Measurements from ENCODE around the gene TOMM40L.
"Not testable (repeated sequence)": the region's sequence is repeated elsewhere in the genome, so short reads cannot be mapped to it uniquely, and the experiment has no call there.

The TOMM40L gene

GRCh38 chr1:161220002-161220401 lies 5.9 kb upstream of the TOMM40L start:
- DNase-seq (ENCODE audit: low read depth, low spot score): no peak

GRCh38 chr1:161222175-161223019 lies 3.5 kb upstream of the TOMM40L start:
- no peak for DNase-seq (ENCODE audit: low read depth, low spot score)

DNA sequence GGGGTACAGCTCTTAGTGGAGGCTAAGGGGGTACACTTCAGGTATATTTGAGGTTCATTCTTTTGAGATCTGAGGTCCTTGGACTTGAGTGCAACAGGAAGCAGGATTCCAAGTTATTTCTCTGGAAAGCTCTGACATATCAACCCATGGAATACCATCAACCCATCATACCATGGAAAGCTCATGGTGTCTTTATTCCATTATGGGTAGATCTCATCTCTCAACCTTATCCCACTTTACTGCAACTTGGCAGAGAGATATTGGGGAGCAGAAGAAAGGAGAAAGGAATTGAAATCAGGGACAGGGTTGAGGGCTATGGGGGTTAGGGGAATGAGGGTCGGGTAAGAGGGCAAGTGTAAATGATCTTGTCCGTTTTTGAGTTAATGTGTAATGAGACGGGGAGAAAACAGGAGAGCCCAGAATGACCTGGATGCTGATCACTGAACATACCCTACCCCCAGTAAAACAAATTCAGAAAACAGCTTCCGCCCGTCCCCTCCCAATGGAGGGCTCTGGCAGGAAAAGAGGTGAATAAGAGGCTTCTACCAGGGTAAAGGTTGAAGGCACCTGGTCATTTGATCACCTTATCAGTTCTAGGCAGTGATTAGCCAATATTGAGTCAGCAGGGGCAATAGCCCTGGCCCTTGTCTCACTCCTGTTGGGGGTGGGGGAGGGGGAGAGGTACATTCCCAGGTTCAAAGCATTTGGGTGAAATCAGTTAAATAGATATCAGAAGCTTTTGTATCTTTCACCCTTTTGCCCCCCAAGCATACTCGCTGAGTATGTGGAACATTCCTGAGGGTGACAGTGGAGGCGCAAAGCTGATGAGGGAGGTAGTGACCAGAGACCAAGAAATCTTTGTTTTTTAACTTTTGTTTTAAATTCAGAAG lies 1.8 kb upstream of the TOMM40L start:
- DNase-seq (ENCODE audit: low read depth, low spot score): no peak

DNA sequence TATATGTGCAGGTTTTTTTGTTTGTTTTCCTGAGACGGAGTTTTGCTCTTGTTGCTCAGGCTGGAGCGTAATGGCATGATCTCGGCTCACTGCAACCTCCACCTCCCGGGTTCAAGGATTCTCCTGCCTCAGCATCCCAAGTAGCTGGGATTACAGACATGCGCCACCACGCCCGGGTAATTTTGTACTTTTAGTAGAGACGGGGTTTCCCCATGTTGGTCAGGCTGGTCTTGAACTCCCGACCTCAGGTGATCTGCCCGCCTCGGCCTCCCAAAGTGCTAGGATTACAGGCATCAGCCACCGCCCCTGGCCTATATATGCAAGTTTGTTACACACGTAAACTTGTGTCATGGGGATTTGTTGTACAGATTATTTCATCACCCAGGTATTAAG lies 1.2 kb upstream of the TOMM40L start:
- not testable (repeated sequence) for DNase-seq (ENCODE audit: low read depth, low spot score)

- no peak for DNase-seq (ENCODE audit: low read depth, low spot score)
Measured at GRCh38 chr1:161225178-161225533, 704 bp upstream of the TOMM40L start.

DNA sequence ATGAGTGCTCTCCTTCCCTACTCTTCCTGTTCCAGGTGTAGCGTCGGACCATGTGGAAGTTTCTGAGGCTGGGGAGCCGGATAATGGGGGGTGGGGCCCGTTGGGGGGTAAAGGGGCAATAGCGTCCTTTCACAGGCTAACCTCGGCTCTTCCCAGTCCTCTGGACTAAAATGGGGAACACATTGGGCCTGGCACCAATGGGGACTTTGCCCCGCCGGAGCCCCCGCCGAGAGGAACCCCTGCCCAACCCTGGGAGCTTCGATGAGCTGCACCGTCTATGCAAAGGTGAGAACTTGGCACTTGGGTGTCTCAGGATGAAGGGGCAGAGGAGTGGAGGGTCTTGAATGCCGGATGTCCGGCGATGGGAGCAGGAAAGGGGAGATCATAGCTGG lies 456 bp downstream of the TOMM40L start:
- DNase-seq (ENCODE audit: low read depth, low spot score): no peak

- DNase-seq (ENCODE audit: low read depth, low spot score): no peak
Measured at GRCh38 chr1:161226759-161227158, 899 bp downstream of the TOMM40L start.

DNA sequence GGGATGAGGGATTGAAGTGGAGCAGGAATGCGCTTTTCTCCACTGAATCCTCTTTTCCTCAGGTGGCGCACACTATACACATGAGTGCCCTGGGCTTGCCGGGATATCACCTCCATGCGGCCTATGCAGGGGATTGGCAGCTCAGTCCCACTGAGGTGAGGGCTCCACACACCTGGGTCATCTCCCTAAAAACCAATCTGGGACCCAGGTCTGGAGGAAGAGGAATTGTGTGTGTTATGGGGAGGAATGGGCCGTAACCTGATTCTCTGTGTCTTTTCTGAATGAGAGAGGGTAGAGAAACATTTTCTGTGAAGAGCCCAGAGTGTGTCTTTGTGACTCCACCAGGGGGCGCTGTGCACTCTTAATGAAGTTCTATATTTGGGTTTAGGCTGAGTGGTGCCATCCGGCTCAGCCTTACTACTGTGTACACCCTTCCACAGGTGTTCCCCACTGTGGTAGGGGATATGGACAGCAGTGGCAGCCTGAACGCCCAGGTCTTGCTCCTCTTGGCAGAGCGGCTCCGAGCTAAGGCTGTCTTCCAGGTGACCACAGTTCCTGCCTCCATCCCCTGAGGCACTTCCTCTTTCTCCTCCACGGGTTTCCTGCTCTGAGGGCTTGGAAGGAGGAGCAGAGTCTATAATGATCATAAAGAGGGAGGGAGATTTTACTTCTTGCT lies 1.5 kb downstream of the TOMM40L start:
- DNase-seq (ENCODE audit: low read depth, low spot score): no peak

GRCh38 chr1:161228032-161228431 lies 2.2 kb downstream of the TOMM40L start:
- no peak for DNase-seq (ENCODE audit: low read depth, low spot score)

DNA sequence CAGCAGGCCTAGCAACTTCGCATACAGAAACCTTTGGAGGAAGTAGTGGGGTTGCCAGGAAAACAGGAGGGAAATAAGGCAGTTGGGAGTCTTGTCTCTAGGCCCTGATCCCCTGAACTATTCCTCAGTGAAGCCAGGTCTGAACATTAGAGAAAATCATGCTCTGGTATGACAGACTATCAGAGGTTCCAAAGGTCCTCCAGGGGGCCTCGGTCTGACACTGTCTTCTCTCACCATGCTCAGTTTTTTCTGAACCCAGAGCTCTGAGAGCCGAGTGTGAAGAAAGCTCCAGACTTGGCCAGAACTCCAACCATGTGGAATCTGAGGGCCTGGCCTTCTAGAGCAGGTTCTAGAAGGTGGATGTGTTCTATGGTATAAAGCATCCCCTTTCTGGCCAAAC lies 4.0 kb downstream of the TOMM40L start:
- no peak for DNase-seq (ENCODE audit: low read depth, low spot score)

DNA sequence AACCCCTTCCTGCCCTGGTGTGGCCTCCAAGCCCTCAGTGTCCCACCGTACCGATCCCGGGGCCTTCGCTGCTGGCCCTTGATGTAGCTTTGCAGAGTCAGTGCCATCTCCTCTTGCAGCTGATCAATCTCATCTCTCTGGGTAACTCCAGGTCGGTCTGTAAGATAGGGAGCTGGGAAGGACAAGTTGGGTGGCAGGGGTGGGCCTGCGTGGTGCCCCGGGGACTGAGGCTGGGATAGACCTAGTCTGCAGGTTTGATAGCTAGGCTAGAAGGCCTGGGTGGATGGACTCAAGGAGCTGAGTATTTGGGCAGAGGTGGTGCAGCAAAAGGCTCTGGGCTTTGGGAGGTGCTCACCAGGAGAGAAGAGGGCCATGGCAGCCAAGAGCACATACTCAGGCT lies 4.9 kb downstream of the TOMM40L start:
- DNase-seq (ENCODE audit: low read depth, low spot score): no peak

DNA sequence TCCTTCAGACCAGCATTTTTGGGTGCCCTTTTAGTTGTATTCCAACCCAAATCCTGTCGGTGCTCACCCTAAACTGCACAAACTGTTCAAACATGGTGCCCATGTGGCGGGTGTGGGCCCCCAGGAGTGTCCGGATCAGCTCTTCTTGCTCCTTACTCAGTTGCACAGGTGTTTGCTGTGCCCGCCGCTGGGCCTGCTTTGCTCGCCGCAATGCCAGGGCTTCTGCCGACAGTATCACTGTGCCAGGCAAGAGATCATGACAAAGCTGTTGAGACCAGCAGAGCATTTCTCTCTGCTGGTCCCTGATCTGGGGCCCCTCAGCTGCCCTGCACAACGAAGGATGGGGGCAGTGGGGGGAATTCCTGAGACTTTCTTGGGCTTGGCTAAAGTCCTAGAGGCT lies 7.2 kb downstream of the TOMM40L start:
- no peak for DNase-seq (ENCODE audit: low read depth, low spot score)

- no peak for DNase-seq (ENCODE audit: low read depth, low spot score)
Measured at GRCh38 chr1:161235957-161236775, 10.3 kb downstream of the TOMM40L start.

- DNase-seq (ENCODE audit: low read depth, low spot score): no peak
Measured at GRCh38 chr1:161238039-161238473, 12.2 kb downstream of the TOMM40L start, which contains the start of gene NR1I3. NR1I3 (minus strand) TSS chr1:161238203; CDS start chr1:161236565, 1,638 bp downstream.

DNA sequence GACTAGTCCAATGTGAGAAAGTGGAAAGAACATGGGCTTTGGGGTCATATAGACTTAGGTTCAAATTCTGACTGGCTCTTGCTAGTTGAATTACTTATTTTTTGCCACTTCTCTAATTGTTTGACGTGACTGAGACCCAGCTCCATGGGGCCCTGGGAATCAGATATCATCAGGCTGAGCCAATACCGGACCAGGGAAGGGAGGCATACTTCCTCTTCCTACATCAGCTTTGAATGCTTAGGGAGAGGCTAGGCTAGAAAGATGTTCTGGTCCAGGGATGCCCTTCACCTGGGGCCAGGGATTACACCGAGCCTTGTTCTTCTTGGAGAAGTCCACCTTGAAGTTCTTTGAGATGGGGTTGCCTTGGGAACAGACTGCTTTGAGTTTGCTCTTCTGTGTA lies 15.8 kb downstream of the TOMM40L start:
- DNase-seq (ENCODE audit: low read depth, low spot score): no peak

GRCh38 chr1:161242313-161242712 lies 16.5 kb downstream of the TOMM40L start:
- no peak for DNase-seq (ENCODE audit: low read depth, low spot score)

DNA sequence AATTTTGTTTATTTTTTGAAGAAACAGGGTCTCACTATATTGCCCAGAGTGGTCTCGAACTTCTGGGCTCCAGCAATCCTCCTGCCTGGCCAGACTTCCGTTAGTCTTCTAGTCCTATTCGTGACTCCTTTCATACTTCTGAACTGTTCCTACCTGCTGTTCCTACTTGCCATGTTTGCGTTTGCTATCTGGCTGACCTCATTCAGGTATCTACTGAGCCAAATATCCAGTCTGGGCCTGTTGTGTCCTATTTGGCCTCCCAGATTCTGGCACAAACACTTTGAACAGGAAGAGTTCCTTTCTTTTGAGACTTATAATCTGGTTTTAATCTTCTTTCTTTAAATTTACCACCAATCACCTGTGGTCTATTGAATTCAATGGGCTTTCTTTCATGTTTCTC lies 19.0 kb downstream of the TOMM40L start:
- no peak for DNase-seq (ENCODE audit: low read depth, low spot score)

DNA sequence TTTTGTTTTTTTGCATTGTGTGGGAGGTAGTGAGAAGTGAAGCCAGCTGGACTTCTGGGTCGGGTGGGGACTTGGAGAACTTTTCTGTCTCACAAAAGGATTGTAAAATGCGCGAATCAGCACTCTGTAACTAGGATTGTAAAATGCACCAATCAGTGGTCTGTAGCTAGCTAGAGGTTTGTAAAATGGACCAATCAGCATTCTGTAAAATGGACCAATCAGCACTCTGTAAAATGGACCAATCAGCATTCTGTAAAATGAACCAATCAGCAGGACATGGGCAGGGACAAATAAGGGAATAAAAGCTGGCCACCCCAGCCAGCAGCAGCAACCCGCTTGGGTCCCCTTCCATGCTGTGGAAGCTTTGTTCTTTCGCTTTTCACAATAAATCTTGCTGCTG lies 24.2 kb downstream of the TOMM40L start:
- not testable (repeated sequence) for DNase-seq (ENCODE audit: low read depth, low spot score)

GRCh38 chr1:161250829-161251228 lies 25.0 kb downstream of the TOMM40L start:
- no peak for DNase-seq (ENCODE audit: low read depth, low spot score)

DNA sequence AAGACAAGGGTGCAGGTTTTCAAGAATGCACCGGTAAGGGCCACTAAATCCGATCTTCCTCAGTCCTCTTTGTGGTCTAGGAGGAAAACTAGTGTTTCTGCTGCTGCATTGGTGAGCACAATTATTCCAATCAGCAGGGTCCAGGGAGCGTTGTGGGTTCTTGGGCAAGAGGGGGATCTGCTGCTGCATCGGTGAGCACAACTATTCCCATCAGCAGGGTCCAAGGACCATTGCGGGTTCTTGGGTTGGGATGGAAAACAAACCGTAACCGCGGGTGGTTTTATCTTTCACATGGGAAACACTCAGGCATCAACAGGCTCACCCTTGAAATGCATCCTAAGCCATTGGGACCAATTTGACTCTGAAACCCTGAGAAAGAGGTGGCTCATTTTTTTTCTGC lies 25.7 kb downstream of the TOMM40L start:
- no peak for DNase-seq (ENCODE audit: low read depth, low spot score)

DNA sequence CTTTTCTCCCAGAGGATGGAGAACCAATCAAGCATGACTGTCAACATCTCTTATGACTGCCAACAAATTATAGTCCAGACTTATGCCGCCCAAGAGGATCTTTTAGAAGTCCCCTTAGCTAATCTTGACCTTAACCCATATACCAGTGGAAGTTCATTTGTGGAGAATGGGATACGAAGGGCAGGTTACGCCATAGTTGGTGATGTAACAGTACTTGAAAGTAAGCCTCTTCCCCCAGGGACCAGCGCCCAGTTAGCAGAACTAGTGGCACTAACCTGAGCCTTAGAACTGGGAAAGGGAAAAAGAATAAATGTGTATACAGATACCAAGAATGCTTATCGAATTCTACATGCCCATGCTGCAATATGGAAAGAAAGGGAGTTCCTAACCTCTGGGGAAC lies 29.4 kb downstream of the TOMM40L start:
- DNase-seq (ENCODE audit: low read depth, low spot score): not testable (repeated sequence)
